ENCODE results near the gene PIK3R1. TPM values are rescaled to one million over a fixed set of nuclear protein-coding genes. Genes with fewer than 3 reads are reported as not detected.

Gene PIK3R1
- 14.7 and 18.2 TPM in 2 replicates for total RNA-seq

GRCh38 chr5:68215208-68215897 is at the start of gene PIK3R1:
Gene PIK3R1, plus strand, starts transcription at chr5:68215756. Its CDS starts 10,920 bp downstream, at chr5:68226676.

Data from epithelial cell of umbilical artery (primary cell).